ENCODE results near the gene SS18. TPM values are rescaled to one million over a fixed set of nuclear protein-coding genes. Genes with fewer than 3 reads are reported as not detected.

SS18 gene
- total and polyA plus RNA-seq, 8 donors = 17.0 to 38.0 (median 20.2) TPM

DNA sequence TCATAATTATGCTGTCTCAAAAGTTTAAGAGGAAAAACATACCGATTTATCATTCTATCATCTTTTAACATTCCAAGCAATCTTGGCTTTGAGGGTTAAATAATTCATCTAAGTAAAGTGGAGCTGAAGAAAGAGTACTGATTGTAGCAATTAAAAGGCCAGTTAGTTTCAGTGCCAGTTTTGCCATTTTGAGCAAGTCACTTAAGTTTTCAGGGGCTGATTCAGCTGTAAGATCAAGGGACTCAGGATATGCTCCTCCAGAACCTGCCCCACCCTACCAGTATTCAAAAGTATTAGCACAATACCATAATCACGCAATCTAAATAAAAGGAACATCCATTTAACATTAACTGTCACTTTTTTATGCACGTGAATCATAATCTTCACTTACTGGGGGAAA, 1.9 kb downstream of the SS18 start:
- DNase-seq (no peak), FAIRE-seq (no peak), ATAC-seq (no peak)
- Histone ChIP-seq H3K9me3 (no peaks in the 10 kb centered on the region), H3K4me1 (peaks cover 7 to 21% (median 17%) of the 10 kb centered on the region in 3 donors), H3K36me3 (peaks cover 0 to 7% (median 0%) of the 10 kb centered on the region in 3 donors), H3K4me3 (peak overlapping the region in 1 of 4 donors; percentile 87), H3K27ac (no peak overlapping the region), H3K27me3 (no peaks in the 10 kb centered on the region)
- WGBS, 2 donors = 26 to 38% methylated on average over 3 of the region's 3 CpGs
- intact Hi-C loops (cut with DNase I) = no loop called here
- TF ChIP-seq, protein P1, sequence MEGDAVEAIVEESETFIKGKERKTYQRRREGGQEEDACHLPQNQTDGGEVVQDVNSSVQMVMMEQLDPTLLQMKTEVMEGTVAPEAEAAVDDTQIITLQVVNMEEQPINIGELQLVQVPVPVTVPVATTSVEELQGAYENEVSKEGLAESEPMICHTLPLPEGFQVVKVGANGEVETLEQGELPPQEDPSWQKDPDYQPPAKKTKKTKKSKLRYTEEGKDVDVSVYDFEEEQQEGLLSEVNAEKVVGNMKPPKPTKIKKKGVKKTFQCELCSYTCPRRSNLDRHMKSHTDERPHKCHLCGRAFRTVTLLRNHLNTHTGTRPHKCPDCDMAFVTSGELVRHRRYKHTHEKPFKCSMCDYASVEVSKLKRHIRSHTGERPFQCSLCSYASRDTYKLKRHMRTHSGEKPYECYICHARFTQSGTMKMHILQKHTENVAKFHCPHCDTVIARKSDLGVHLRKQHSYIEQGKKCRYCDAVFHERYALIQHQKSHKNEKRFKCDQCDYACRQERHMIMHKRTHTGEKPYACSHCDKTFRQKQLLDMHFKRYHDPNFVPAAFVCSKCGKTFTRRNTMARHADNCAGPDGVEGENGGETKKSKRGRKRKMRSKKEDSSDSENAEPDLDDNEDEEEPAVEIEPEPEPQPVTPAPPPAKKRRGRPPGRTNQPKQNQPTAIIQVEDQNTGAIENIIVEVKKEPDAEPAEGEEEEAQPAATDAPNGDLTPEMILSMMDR (IDR thresholded peaks at IDR 0.05) = no peak

DNA sequence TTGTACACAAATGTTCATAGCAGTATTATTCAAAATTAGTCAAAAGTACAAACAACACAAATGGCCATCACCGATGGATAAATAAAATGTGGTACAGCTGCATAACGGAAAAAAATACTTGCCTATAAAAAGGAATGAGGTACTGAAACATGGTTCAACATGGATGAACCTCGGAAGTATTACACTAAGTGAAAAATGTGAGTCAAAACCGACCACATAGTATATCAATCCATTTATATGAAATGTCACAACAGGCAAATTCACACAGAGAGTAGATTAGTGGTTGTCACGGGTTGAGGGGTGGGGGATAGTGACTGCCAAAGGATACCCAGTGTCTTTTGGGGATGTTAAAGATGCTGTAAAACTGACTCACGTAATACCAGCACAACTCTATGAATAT, 3.5 kb downstream of the SS18 start:
- Histone ChIP-seq H3K4me1 (peaks cover 7 to 21% (median 17%) of the 10 kb centered on the region in 3 donors), H3K4me3 (no peak overlapping the region), H3K27me3 (no peaks in the 10 kb centered on the region), H3K9me3 (no peaks in the 10 kb centered on the region), H3K36me3 (peaks cover 0 to 7% (median 0%) of the 10 kb centered on the region in 3 donors), H3K27ac (no peak overlapping the region)
- ATAC-seq = no peak
- no peak for FAIRE-seq
- WGBS, 2 donors = 93 to 97% methylated on average over 6 of the region's 6 CpGs
- no peak for DNase-seq
- TF ChIP-seq, protein P1 (IDR thresholded peaks at IDR 0.05) = no peak
- intact Hi-C loops (cut with DNase I) = no loop called here

DNA sequence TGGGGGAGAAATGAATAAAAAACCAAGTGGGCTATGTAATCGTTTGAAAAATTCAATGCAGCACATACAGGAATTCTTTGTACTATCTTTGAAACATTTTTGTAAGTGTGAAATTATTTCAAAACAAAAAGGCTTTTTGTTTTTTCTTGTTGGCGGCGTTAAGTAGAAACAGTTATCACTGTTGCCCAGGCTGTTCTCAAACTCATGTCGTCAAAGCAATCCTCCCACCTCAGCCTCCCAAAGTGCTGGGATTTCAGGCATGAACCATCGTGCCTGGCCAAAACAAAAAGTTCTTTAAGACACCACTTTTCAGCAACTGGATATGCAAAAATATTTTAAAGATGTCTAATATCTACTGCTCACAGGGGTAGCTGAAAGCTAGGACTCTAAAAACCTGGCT, 5.4 kb downstream of the SS18 start:
- no peak for FAIRE-seq
- DNase-seq = no peak
- peaks cover 0 to 7% (median 0%) of the 10 kb centered on the region in 3 donors for H3K36me3 ChIP-seq
- ATAC-seq = no peak
- TF ChIP-seq, protein P1 (IDR thresholded peaks at IDR 0.05) = no peak
- H3K27me3 ChIP-seq = no peaks in the 10 kb centered on the region
- H3K4me1 ChIP-seq = peaks cover 7 to 21% (median 17%) of the 10 kb centered on the region in 3 donors
- H3K27ac ChIP-seq = no peak overlapping the region
- H3K9me3 ChIP-seq = no peaks in the 10 kb centered on the region
- WGBS, 2 donors = 95 to 98% methylated on average over 5 of the region's 5 CpGs
- intact Hi-C loops (cut with DNase I) = no loop called here
- H3K4me3 ChIP-seq = no peak overlapping the region

DNA sequence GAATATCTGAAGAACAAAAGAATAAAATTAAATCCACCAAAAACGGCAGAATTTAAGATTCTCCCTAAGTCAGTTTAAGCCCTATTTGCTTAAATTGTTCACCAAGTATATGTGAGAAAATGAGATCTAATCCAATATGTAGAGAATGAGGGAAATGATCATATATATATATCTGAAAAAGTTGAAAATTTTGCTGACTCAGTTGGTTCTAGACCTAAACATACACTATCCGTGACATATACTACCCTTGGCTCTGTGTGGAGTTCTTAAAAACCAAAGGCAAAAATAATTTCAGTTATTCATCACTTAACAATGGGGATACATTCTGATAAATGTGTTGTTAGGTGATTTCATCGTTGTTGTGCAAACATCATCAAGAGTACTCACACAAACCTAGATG, 7.3 kb downstream of the SS18 start:
- intact Hi-C loops (cut with DNase I) = no loop called here
- TF ChIP-seq, protein P1 (IDR thresholded peaks at IDR 0.05) = no peak
- WGBS, 2 donors = 77 to 78% methylated on average over 3 of the region's 3 CpGs
- FAIRE-seq (no peak), ATAC-seq (no peak), DNase-seq (no peak)
- H3K36me3 ChIP-seq = peaks cover 0 to 7% (median 0%) of the 10 kb centered on the region in 3 donors
- H3K4me1 ChIP-seq = peaks cover 0 to 9% (median 7%) of the 10 kb centered on the region in 3 donors
- H3K4me3 ChIP-seq = no peak overlapping the region
- H3K9me3 ChIP-seq = no peaks in the 10 kb centered on the region
- no peaks in the 10 kb centered on the region for H3K27me3 ChIP-seq
- no peak overlapping the region for H3K27ac ChIP-seq

DNA sequence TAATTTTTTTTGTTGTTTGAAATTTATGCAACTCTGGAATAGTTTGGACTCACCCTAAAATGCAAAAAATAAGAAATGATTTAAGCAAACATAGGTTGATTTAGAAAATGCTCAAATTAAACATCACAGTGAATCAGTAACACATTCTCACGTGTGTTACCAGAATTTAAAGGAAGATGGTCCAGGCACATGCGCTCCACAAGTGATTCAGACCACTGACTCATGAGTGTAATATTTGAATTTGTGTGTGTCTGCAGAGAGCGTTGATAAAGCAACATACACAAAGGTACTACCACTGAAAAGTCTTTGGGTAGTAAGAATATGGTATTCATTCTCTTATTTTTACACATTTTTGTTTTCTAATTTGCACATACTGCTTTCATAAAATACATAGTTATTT, 7.9 kb downstream of the SS18 start:
- TF ChIP-seq, protein P1 (IDR thresholded peaks at IDR 0.05) = no peak
- 92 to 96% methylated on average over 3 of the region's 3 CpGs for WGBS, 2 donors
- intact Hi-C loops (cut with DNase I) = no loop called here
- FAIRE-seq = no peak
- Histone ChIP-seq H3K36me3 (peaks cover 0 to 7% (median 0%) of the 10 kb centered on the region in 3 donors), H3K4me1 (peaks cover 0 to 2% (median under 1%) of the 10 kb centered on the region in 3 donors), H3K9me3 (no peaks in the 10 kb centered on the region), H3K27me3 (no peaks in the 10 kb centered on the region), H3K27ac (no peak overlapping the region), H3K4me3 (no peak overlapping the region)
- ATAC-seq = no peak
- DNase-seq = no peak

Measured in pancreas (tissue), 10 donors.